NCI-H1436 treated with DMSO at 0.1 percent for 48 hours (cell line): ENCODE data around the gene TMEM178A.
A peak's percentile ranks its signal among the peaks of the same experiment; 100 is the strongest.

Experiments used
- DNase-seq: peaks from one replicate; lab custom pipeline; 2025; lab: John Stamatoyannopoulos, UW

Gene TMEM178A

GRCh38 chr2:39679805-39680204, 14.1 kb downstream of the TMEM178A start:
- no peak for DNase-seq

- DNase-seq, result no peak
Measured at GRCh38 chr2:39682066-39682692, 16.5 kb downstream of the TMEM178A start.

GRCh38 chr2:39683022-39683699, 17.4 kb downstream of the TMEM178A start:
- DNase-seq, result no peak

- no peak for DNase-seq
Measured at GRCh38 chr2:39684464-39684863, 18.7 kb downstream of the TMEM178A start.

- DNase-seq, result no peak
Measured at GRCh38 chr2:39685126-39685525, 19.4 kb downstream of the TMEM178A start.

GRCh38 chr2:39686456-39686855, 20.7 kb downstream of the TMEM178A start:
- no peak for DNase-seq

GRCh38 chr2:39688181-39688580, 22.5 kb downstream of the TMEM178A start:
- DNase-seq, result no peak

- DNase-seq, result peak; percentile 65
Measured at GRCh38 chr2:39689272-39689841, 23.6 kb downstream of the TMEM178A start.

GRCh38 chr2:39689876-39690275, 24.2 kb downstream of the TMEM178A start:
- no peak for DNase-seq

GRCh38 chr2:39693245-39693644, 27.5 kb downstream of the TMEM178A start:
- no peak for DNase-seq

GRCh38 chr2:39696101-39696553, 30.4 kb downstream of the TMEM178A start:
- DNase-seq, result no peak

- no peak for DNase-seq
Measured at GRCh38 chr2:39696838-39697237, 31.1 kb downstream of the TMEM178A start.

- DNase-seq, result no peak
Measured at GRCh38 chr2:39697454-39697853, 31.7 kb downstream of the TMEM178A start.

- no peak for DNase-seq
Measured at GRCh38 chr2:39701137-39701536, 35.4 kb downstream of the TMEM178A start.

GRCh38 chr2:39703181-39703872, 37.6 kb downstream of the TMEM178A start:
- DNase-seq, result no peak

- no peak for DNase-seq
Measured at GRCh38 chr2:39704540-39704939, 38.8 kb downstream of the TMEM178A start.

- no peak for DNase-seq
Measured at GRCh38 chr2:39705638-39706037, 39.9 kb downstream of the TMEM178A start.

GRCh38 chr2:39706312-39706711, 40.6 kb downstream of the TMEM178A start:
- no peak for DNase-seq

GRCh38 chr2:39706945-39707344, 41.2 kb downstream of the TMEM178A start:
- no peak for DNase-seq

GRCh38 chr2:39708003-39708402, 42.3 kb downstream of the TMEM178A start:
- no peak for DNase-seq

GRCh38 chr2:39710807-39711206, 45.1 kb downstream of the TMEM178A start:
- DNase-seq, result no peak

GRCh38 chr2:39712953-39713352, 47.2 kb downstream of the TMEM178A start:
- no peak for DNase-seq

- DNase-seq, result no peak
Measured at GRCh38 chr2:39715095-39715494, 49.4 kb downstream of the TMEM178A start.
